ENCODE data around the gene SCFD1.
"Not testable (repeated sequence)": the region's sequence is repeated elsewhere in the genome, so short reads cannot be mapped to it uniquely, and the experiment has no call there.

Gene SCFD1, protein sequence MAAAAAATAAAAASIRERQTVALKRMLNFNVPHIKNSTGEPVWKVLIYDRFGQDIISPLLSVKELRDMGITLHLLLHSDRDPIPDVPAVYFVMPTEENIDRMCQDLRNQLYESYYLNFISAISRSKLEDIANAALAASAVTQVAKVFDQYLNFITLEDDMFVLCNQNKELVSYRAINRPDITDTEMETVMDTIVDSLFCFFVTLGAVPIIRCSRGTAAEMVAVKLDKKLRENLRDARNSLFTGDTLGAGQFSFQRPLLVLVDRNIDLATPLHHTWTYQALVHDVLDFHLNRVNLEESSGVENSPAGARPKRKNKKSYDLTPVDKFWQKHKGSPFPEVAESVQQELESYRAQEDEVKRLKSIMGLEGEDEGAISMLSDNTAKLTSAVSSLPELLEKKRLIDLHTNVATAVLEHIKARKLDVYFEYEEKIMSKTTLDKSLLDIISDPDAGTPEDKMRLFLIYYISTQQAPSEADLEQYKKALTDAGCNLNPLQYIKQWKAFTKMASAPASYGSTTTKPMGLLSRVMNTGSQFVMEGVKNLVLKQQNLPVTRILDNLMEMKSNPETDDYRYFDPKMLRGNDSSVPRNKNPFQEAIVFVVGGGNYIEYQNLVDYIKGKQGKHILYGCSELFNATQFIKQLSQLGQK

DNA sequence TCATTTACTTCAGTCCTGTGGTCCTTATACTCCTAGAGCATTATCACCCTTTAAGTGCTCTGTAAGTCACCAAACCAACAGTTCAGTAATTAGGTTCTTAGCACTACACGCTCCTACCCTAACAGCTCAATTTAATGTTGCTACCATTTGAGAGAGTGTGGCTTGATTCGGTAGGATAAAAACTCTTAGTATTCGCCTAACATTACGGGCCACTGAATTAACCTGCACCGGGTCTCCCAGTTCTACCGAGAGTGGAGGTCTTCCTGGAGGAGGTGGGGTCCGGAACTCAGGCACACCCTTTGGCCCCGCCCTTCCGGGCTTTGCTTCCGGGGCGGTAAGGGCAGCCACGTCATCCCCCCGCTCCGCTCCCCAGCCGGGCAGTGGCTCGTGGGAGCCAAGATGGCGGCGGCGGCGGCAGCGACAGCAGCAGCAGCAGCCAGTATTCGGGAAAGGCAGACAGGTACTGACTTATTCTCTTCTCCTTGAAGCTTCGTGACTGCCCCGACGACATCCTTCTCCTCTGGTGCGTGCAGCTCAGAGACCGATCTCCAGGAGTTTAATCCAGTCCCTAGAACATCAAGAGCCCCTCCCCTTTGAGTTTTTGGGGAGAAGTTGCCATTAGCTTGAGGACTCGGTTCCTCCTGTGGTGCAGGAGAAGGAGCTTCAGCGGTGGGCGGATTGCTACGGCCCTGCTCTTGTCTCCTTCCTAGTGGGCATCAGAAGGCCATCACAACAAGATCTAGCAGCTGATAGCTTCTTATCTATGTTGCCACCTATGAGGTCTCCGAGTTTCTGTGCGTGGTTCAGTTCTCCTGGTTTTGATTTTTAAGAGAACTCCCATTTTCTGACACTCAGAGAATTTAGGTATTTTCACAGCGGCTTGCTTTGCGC, at the start of gene SCFD1:
Gene SCFD1 (plus strand): TSS at position 380 of the 891 bp plus-strand sequence. CDS start 20 bp downstream, at position 400.
- DNase-seq (ENCODE audit: low spot score) = peak; percentile 89

DNA sequence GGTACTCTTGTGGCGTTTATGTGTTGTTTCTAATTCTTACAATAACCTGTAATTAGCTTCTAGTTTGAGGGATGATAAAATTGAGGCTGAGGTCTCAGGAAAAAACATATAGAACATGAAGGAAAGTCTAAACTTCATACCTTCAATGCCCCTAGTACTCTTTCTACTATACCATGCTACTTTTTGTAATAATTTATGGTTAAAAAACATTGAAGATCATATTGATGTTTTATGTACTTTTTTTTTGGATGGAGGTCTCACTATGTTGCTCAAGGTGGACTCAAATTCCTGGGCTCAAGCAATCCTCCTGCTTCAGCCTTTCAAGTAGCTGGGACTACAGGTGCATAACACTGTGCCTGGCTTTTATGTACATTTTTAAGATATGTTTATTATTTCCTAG, 49.3 kb upstream of the SCFD1 start:
- no peak for DNase-seq (ENCODE audit: low spot score)

DNA sequence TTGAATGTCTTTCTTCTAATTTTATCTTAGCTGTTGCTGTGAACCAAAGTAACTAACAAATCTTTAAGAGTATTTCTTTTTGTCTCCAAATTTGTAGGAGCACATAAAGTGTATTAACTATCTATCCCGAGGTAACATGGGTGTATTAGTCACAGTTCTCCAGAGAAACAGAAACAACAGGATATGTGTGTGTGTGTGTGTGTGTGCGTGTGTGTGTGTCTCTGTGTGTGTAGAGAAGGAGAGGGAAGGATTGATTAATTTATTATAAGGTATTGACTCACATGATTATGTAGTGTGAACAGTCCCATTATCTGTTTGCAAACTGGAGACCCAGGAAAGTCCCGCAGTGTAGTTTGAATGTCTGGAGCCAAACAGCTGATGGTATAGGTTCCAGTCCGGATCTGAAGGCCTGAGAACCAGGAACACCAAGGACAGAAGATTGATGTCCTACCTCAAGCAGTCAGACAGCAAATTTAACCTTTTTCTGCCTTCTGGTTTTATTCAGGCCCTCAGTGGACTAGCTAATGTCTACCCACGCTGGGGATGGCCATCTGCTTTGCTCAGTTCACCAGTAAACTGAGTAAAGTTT, 48.8 kb upstream of the SCFD1 start:
- DNase-seq (ENCODE audit: low spot score) = no peak

DNA sequence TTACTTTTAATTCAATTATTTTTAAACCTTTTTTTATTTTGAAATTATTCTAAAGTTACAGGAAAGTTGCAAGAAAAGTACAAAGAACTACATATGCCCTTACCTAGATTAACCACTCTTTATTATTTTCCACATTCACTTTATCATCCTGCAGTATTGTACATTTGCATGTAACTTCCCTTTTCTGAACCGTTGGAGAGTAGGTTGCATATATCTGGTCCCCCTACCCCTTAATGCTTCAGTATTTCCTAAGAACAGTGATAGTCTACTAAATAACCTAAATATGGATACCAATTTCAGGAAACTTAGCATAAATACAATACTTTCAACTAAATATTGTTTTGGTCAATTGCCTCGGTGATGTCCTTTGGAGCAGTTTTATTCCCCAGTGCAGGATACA, 48.2 kb upstream of the SCFD1 start:
- DNase-seq (ENCODE audit: low spot score) = no peak

DNA sequence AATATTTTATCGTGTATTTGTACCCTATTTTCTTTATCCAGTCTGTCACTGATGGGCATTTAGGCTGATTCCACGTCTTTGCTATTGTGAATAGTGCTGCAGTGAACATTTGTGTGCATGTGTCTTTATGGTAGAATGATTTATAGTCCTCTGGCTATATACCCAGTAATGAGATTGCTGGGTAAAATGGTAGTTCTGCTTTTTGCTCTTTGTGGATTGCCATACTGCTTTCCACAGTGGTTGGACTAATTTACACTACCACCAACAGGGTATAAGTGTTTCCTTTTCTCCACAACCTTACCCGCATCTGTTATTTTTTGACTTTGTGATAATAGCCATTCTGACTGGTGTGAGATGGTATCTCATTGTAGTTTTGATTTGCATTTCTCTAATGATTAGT, 47.3 kb upstream of the SCFD1 start:
- DNase-seq (ENCODE audit: low spot score) = not testable (repeated sequence)

DNA sequence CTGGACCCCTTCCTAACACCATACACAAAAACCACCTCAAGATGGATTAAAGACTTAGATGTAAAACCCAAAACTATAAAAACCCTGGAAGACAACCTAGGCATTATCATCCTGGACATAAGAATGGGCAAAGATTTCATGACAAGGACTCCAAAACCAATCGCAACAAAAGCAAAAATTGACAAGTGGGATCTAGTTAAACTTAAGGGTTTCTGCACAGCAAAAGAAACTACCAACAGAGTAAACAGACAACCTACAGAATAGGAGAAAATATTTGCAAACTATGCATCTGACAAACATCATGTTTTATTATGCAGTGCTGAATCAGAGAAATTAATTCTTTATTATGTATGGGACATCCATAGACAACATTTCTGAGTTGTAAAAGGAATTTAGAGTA, 45.8 kb upstream of the SCFD1 start:
- not testable (repeated sequence) for DNase-seq (ENCODE audit: low spot score)

DNA sequence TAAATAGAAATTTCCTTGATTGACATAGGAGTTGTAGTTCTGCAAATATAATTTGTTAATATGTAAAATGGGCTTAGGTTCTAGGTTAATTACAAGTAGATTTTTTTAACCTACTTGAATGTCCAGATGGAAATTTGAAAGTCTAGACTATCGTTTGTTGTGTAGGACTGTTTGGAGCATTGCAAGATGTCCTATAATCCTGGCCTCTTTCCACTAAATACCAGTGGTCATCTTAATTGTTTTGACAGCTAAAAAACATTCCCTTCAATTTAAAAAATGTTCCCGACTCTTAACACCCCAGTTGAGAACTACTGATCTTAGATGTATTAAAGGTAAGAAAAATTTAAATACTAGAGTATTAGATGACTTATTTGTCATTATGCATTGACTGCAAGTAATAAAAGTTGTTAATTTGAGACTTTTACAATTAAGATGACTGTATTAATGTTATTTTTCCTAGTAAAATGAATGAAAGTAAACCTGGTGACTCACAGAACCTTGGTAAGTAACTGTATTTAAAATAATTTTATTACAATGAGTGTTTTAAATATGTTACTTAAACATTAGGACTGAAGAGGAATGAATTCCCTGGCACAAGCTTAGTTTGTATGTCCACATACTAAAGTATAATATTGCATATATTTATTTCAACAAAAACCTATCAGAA, 41.4 kb upstream of the SCFD1 start:
- DNase-seq (ENCODE audit: low spot score) = no peak

DNA sequence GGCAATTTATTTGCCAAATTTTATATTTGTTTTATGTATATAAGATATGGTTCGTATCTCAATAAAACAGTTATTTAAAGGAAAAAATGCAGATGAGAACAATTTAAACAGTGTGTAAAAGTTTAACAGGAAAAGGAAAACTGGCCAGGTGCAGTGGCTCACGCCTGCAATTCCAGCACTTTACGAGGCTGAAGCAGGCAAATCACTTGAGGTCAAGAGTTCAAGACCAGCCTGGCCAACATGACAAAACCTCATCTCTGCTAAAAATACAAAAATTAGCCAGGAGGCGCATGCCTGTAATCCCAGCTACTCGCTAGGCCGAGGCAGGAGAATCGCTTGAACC, 40.9 kb upstream of the SCFD1 start:
- no peak for DNase-seq (ENCODE audit: low spot score)

DNA sequence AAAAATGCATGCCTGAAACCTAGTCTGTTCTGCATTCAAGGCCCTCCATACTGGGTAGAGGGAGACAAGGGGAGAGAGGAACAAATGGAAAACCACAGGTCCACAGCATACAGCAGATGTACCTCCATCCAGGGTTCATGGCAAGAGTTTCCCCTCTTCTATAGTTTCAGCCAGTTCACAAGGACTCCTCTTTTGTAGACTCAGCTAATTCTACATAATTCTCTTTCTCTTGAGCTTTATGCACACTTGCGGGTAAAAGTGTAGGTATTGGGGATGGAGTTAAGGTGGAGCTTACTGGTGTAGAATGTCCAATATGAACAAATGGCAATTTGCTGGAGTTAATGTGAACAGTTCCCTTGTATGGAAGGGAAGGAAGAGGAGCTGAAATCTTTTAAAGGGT, 39.7 kb upstream of the SCFD1 start:
- no peak for DNase-seq (ENCODE audit: low spot score)

DNA sequence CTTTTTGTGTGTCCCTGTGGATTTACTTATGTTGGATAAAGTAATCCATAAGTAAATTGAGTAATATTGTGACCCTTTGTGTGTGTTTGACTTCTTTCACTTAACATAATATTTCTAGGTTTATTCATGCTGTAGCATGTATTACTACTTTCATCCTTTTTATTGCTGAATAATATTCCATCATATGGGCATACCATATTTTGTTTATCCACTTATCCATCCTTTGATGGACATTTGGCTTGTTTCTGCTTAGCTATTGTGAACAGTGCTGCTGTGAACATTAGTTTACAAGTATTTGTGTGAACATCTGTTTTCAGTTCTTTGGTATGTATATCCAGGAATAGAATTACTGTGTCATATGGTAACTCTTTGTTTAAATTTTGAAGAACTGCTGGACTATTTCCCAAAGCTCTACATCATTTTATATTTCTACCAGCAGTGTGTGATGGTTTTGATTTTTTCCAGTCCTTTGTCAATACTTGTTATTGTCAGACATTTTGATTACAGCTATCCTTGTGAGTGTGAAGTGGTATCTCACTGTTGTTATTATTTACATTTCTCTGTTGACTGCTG, 38.0 kb upstream of the SCFD1 start:
- DNase-seq (ENCODE audit: low spot score) = no peak

DNA sequence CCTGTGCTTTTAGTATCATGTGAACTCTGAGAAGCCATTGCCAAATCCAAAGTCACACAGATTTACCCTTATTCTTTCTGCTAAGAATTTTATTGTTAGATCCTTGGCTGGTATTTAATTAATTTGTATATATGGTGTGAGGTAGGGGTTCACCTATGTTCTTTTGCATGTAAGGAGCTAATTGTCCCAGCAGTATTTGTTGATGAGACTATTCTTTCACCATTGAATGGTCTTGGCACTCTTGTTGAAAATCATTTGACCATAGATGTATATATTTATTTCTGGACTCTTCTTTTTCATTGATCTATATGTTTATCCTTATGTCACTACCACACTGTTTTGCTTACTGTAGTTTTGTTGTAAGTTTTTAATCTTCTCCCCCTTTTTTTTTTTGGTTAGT, 36.9 kb upstream of the SCFD1 start:
- DNase-seq (ENCODE audit: low spot score) = no peak

DNA sequence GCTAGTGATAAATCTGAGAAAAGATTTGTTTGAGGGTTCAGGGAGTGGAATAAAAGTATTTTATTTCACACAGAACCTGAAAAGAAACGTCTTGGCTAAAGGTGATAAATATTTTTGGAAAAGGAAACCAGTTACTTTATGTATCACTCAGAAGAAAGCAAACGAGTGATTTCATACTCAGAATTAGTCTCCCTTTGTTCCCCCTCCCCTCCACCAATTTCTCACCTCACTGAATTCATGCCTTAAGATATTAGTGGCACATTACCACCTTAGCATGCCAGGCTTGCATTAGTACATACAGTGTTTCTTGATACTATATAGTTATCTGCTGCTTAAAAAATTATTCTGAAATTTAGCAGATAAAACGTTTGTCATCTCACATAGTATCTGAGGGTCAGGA, 35.0 kb upstream of the SCFD1 start:
- DNase-seq (ENCODE audit: low spot score) = no peak

DNA sequence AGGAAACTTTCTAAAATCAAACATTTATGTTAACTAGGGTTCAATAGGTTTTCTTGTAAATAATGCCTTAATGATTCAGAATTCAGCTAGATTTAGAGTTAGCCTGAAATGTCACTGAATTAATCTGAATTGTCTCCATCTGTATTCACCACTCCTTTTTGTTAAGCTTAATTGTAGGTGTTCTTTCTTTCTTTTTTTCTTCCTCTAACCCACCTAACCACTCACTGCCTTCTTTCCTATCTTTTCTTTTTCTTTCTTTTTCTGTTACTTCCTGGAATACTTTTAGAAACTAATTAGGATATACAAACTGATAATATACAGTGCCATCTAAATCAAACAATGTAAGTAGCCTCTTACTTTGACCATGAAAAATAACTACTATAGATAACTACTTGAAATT, 33.2 kb upstream of the SCFD1 start:
- no peak for DNase-seq (ENCODE audit: low spot score)

DNA sequence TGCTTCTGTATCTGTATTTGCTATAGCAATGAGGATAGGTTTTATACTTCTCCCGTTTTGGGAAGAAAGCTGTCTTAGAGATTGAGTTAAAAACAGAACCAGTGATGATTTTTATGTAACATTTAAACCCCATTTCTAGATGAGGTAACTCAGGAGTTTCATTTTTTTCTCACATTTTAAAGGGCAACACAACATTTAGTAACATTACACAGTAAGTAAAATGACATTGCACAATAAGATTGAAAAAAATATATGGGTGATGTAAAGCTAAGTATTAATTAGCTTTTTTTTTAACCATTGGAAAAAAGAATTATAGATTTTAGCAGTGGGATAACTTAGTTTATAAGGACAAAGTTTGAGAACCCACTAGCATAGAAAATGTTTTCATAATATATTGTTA, 25.2 kb upstream of the SCFD1 start:
- no peak for DNase-seq (ENCODE audit: low spot score)

DNA sequence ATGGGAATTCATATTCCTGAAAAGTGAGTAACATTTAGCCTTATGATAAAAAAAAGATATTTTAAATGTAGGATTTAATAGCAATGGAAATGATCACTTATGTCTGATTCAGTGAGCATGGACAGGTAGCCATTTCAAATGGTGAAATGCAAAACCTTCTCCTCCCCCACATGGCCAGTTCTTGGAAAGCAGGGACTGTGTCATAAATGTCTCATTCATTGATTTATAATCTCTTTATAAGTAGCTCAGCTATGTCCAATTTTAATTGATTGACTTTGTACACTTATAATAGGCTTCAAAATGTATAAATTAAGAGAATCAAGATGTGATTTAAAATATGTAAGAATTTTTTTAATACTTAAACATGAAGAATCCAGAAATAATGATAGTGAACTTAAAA, 24.6 kb upstream of the SCFD1 start:
- no peak for DNase-seq (ENCODE audit: low spot score)

DNA sequence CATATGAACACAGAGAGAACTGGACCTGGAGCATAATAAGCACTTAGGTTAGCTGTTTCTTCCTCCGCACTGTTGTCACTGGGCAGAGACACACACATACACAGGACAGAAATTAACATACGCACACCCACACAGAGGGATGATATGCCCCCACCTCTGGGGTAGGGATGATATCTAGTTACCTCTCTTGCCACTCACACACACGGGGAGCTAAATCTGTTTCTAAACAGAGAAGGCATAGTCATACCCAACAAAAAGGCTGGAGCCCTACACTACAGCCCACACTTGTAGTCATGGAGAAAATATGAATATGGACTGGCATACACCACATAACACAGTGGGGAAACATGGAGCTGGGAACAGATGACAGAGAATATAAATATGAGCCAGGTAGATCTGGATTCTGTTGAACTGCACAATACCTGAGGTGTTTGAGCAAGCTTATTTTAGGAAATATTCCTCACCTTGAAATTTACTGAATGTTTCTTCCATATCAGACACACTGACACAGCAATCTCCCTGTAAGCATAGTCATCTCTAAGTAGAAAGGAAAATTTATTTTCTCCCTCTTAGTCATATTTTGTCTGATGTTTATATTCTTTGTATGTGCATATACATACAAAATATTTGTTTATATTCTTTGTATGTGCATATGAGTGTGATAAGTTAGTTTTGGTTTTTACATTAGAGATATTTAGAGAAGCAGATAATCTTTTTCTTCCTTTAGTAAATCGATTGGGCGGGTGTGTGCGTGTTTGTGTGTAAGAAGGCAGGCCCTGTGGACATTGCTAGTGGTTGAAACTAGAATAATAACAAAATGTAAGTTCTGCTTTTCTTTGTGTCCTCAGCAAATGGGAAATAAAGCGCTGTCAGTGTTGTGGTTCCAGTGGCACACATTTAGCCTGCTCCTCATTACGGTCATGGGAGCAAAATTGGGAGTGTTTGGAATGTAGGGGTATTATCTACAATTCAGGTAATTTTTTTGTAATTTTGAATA, 20.9 kb upstream of the SCFD1 start:
- no peak for DNase-seq (ENCODE audit: low spot score)

DNA sequence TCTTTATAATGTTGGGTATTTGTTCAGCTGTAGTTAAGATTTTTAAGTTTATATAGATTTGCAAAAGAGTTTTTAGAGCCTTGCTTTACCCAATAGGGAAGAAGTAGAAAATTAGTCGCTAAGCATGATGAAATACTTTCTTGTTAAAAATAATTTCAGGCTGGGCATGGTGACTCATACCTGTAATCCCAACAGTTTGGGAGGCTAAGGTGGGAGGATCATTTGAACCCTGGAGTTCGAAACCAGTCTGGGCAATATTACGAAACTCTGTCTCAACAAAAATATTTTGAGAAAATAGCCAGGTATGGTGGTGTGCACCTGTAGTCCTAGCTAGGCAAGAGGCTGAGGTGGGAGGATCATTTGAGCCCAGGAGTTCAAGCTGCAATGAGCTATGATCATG, 18.7 kb upstream of the SCFD1 start:
- no peak for DNase-seq (ENCODE audit: low spot score)

DNA sequence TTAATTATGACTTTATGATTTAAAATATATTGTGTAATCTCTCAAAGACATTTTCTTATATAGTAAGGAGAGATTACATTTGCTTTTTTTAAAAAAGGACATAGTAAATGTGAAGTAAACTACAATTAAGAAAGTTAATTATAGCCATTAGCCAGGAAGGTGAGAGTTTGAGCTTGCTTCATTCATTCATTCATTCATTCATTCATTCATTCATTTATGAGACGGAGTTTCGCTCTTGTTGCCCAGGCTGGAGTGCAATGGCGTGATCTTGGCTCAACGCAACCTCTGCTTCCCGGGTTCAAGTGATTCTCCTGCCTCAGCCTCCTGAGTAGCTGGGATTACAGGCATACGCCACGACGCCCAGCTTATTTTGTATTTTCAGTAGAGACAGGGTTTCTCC, 17.4 kb upstream of the SCFD1 start:
- DNase-seq (ENCODE audit: low spot score) = not testable (repeated sequence)

DNA sequence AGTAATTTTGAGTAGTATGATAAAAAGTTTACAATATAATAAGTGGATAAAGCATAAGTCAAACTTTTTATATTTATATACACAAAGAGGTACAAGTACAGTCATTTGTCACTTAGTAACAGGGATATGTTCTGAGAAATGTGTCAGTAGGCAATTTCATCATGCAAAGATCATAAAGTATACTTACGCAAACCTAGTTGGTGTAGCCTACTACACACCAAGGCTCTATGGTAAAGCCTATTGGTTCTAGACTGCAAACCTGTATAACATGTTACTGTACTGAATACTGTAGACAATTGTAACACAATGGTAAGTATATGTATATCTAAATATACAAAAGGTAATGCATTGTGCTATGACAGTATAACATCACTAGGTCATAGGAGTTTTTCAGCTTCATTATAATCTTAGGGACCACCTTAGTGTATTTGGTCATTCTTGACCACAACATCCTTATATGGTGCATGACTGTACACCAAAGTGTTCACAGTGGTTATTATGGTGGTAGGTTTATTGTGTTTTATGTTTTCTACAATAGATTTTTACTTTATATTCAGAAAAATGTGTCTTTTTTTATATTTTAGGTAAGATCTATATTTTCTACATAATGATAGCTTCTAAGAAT, 14.9 kb upstream of the SCFD1 start:
- no peak for DNase-seq (ENCODE audit: low spot score)

DNA sequence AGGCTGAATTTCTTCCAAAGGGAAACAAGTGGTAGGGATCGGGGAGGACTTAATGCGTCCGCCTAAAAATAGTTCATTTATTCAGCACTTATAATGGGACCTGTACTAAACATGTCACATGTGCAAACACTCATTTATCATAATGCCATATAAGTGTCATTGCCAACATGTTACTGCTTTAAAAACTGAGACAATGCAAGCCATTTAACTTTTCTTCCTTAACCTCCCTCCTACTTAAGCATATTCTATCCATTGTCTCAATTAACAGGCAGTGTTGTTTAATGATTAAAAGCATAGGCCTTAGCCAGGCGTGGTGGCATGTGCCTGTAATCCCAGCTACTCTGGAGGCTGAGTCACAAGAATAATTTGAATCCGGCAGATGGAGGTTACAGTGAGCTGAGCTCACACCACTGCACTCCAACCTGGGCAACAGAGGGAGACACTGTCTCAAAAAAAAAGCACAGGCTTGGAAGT, 13.5 kb upstream of the SCFD1 start:
- DNase-seq (ENCODE audit: low spot score) = no peak
